NCI-H226 (cell line): ENCODE measurements around the gene CNPY1.

Experiments used
- DNase-seq: peaks from one replicate; pipeline ENCODE4 v3.0.0-alpha.2; 2015

The CNPY1 gene

GRCh38 chr7:155464948-155465739, 81.2 kb downstream of the CNPY1 start:
- no peak for DNase-seq

DNA sequence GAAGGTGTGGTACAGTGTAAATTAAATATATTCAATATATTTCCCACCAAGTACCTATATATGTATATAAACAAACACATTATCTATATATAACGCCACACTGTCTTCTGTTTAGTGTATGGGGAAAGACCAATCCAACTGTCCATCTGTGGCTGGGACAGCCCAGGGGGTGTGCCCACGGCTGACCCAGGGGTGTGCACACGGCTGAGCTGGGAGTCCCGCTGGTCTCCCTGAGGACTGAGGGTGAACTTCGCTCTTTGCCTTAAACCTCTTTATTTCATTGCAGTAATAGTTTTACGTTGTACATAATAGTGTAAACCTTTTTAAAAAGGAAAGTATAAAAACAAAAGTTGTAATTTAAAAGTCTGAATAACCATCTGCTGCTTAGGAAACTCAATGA, 82.2 kb downstream of the CNPY1 start:
- no peak for DNase-seq

- no peak for DNase-seq
These were observed 83.1 kb downstream of the CNPY1 start for GRCh38 chr7:155463114-155463811.

- no peak for DNase-seq
These were observed 84.1 kb downstream of the CNPY1 start for GRCh38 chr7:155462163-155462735.

DNA sequence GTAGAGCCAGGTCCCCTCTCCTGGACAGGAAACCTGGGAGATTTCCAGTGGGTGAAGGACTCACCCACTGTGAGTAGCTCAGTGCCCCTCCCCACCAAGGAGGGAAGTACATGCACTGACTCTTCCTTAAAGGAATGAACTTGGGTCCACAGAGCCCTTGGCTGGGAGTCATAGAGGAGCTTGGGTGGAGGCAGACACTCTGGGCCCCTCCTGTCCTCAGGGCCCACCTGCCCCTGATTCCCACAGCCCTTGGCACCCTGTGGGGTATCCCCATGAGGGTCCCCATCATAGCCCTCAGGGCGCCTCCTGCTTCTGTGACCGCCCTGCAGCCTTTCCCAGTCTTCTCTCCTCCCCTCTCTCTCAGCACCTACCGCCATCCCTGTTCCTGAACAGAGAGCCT, 84.7 kb downstream of the CNPY1 start:
- DNase-seq, result no peak

DNA sequence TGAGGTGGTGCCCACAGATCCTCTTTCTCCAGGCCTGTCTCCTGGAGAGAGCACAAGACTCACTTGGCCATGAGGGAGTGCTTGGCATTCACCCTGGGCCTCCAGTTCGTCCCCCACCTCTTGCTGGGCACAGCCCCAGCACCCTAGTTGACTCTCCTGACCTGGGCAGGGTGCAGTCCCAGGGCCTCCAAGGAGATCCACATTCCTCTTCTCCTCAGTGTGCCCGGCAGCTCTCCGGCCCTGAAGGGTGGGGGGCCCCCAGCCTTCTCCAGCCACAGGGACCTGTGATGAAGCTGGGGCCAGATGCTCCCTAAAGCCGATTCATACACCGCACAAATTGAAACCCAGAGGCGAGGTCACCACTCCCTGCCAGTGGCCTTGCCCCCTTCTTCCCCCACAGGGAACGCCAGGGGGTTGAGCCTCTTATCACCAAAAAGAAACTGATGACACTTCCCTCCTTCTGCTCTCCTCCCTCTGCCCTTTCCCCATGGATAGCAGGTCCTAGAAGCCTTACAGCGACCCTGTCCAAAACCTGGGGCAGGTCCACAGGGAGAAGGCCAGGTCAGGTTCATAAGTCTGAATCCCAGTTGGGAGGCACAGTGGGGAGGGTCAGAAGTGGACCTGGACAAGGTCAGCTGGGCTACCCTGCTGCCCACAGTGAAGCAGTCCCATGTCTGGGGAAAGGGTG, 85.3 kb downstream of the CNPY1 start:
- DNase-seq, result no peak

DNA sequence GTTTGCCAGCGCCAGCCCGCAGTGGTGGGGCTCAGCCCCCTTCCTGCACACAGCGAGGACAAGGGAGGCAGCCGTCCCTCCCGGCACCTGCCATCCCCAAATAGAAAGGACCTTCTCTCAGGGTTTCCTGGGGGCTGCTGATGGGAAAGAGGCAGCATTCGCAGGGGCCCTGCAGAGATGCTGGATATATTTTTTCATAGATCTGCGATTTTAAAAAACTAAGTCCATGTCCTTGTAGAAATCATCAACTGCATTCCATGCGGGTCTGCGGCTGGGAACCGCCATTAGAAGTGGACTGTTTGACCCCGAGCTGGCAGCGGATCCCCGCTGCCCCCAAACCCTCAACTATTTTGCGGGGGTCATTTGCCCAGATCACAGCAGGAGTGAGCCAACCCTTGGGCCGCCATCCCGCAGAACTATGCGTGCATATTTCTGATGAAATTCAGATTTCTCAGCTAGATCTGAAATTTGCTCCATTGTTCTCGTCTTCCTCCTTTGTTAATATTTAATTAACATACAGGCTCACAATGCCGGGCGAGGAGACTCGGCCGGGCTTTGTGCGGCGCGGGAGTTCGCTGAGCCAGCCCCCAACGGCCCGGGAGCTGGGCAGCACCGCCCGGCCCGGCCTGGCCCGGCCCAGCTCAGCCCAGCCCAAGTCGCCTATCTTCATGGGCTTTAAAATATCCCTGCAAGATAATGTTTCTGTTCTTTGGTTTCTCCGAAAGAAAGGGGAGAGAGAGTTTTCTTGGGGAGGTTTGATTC, 86.5 kb downstream of the CNPY1 start:
- no peak for DNase-seq

DNA sequence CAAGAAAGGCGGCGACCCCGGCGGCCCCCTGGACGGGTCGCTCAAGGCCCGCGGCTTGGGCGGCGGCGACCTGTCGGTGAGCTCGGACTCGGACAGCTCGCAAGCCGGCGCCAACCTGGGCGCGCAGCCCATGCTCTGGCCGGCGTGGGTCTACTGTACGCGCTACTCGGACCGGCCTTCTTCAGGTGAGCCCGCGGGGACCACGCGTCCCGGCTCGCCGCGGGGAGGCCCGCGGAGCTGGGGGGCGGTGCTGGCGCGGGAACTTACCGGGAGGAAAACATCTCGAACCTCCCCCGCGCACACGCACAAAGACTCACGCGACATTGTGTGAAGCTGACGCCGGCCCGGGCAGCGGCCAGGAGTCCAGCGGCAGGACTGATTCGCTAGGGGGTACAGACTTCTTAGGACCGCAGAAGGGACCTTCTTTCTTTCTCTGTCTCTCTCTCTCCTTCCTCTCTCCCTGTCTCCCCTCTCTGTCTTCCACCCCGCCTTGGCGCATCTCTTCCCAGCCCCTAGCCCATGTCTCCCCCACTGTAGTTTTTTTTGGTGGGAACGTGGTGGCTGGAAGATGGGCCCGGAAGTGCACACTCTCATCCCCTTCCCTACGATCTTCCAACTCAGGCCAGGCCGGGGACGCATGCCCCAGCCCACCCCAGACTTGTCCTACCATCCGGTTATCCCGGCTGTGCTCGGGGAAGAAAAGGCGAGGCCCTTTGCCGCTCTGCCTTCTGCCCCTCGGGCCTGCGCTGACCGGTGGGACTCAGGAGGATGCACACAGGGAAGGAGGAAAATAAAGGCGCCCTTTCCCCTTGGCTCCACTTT, 87.3 kb downstream of the CNPY1 start:
- no peak for DNase-seq

DNA sequence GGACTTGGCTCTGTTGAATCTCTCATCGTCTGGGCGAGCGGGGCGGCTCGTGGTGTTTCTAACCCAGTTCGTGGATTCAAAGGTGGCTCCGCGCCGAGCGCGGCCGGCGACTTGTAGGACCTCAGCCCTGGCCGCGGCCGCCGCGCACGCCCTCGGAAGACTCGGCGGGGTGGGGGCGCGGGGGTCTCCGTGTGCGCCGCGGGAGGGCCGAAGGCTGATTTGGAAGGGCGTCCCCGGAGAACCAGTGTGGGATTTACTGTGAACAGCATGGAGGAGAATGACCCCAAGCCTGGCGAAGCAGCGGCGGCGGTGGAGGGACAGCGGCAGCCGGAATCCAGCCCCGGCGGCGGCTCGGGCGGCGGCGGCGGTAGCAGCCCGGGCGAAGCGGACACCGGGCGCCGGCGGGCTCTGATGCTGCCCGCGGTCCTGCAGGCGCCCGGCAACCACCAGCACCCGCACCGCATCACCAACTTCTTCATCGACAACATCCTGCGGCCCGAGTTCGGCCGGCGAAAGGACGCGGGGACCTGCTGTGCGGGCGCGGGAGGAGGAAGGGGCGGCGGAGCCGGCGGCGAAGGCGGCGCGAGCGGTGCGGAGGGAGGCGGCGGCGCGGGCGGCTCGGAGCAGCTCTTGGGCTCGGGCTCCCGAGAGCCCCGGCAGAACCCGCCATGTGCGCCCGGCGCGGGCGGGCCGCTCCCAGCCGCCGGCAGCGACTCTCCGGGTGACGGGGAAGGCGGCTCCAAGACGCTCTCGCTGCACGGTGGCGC, 88.1 kb downstream of the CNPY1 start, which contains the start of gene EN2:
EN2 (plus strand) TSS at position 19 of the 767 bp plus-strand sequence; CDS start at position 268, 249 bp downstream.
- DNase-seq, result no peak

GRCh38 chr7:155457544-155458110, 88.7 kb downstream of the CNPY1 start:
- DNase-seq, result no peak

GRCh38 chr7:155456738-155457543, 89.4 kb downstream of the CNPY1 start:
- no peak for DNase-seq

DNA sequence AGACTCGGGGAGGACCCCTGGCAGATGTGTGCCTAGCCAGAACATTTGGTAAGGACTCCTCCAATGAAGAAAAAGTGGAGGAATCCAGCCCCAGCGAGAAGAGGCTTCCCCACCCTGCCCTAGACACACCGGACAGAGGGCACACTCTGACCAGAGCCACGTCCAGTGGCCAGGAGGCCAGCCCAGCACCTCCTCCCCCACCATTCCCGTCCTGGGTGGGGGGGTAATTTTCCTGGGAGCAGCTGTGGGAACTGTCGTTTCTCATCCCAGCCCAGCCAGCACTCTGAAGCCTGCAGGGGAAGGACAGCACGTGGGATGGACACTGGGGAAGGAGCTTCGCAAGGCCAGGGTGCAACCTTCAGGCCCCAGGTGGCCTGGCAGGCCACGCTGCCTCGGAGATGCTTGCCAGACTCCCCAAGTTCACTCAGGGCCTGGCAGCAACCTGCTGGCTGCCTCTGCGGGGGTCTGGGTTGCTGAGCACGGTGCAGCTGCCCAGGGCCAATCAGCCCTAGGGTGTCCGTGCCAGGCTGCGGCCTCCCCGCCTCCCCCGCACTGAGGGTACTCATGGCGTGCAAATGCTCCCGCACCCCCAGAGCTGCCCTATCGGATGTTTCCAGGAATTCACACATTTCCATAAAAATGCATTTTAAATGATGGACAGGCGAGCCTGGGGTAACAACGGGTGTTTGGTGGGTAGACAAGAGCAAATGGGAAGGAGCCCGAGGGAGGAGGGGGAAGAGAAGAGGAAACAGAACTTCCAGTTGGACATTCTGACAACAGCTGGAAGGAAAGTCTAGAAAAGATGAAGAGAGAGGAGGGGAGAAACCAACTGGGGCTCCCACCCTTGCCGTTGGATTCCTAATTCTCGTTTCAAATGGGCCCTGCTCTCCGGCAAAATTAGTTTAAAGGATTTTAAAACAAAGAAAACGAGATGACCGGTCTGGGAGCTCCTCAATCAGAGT, 90.3 kb downstream of the CNPY1 start:
- no peak for DNase-seq

DNA sequence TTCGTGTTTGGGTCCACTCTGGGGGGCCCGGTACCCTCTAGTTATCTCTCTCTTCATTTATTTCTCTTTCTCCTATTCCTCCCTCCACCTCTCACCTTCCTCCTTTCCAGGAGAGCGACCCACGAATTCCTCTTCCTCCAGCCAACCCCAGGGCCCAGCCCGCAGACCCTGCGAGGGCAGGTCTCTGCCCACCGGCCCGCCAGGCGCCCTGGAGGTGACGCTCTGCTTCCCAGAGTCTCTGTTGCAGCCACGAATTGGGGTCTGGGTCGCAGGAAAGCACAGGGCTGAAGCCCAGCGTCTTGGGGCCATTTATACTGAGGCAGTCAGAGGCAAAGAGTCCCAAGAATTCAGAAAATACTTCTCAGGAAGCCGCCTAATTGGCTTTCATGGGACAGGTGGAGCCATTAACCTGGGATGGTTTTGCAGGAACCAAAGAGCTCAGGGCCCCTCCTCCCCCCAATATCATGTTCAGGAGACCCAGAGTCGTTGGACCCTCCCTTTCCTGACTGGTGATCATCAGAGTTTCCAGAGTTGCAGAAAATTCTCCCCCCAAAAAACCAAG, 91.1 kb downstream of the CNPY1 start:
- no peak for DNase-seq

GRCh38 chr7:155454183-155455112, 91.9 kb downstream of the CNPY1 start:
- DNase-seq, result no peak

- DNase-seq, result no peak
These were observed 92.8 kb downstream of the CNPY1 start for GRCh38 chr7:155453296-155454182.
